GM23248 (cell line): ENCODE data around the gene ZNF394.

Experiments
- EZH2 ChIP-seq: fragments of 200-600 bp; sonication (generic); IDR thresholded peaks from 2 replicates; pipeline ENCODE4 v1.6.1; 2018; ENCODE audit warnings: antibody characterized with exemption, mild to moderate bottlenecking; ENCODE audit not compliant: insufficient read depth, poor library complexity, severe bottlenecking
- EZH2phosphoT487 ChIP-seq: fragments of 200-600 bp; sonication (generic); IDR thresholded peaks from 2 replicates; pipeline ENCODE4 v1.6.1; 2018; ENCODE audit warnings: antibody characterized with exemption, moderate library complexity, mild to moderate bottlenecking, low read depth; ENCODE audit not compliant: insufficient read depth

DNA sequence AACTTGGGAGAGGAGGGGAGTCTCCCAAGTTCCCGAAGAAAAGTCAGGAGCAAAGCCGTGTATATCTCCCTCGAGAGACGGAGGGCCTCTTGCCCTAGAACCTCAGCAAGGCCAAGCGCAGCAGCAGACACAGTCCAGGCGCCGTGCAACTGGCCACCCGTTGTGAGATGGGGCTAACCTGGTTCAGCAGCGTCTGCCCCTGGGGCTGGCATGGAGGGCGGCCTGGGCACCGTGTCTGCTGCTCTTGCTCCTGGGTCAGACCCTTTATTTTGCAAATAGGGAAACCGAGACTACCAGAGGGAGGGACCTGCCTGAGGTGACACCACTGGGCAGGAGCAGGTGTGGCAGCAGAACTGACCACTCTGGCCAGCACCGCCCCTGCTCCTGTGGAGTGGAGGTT, 47.5 kb downstream of the ZNF394 start:
- TF ChIP-seq EZH2phosphoT487 (no peak), EZH2 (no peak)
